Fibroblast of skin of left biceps (primary cell): ENCODE measurements around the gene CENPP.
A peak's percentile ranks its signal among the peaks of the same experiment; 100 is the strongest.

Source experiments
- DNase-seq, 2 experiments: peaks; one replicate each; pipeline ENCODE4 v3.0.0-alpha.2; 2013; ENCODE audit warnings: low read depth in 2 of 2

Gene CENPP

GRCh38 chr9:92480291-92480771 is 154.6 kb downstream of the CENPP start:
- no peak for DNase-seq

DNA sequence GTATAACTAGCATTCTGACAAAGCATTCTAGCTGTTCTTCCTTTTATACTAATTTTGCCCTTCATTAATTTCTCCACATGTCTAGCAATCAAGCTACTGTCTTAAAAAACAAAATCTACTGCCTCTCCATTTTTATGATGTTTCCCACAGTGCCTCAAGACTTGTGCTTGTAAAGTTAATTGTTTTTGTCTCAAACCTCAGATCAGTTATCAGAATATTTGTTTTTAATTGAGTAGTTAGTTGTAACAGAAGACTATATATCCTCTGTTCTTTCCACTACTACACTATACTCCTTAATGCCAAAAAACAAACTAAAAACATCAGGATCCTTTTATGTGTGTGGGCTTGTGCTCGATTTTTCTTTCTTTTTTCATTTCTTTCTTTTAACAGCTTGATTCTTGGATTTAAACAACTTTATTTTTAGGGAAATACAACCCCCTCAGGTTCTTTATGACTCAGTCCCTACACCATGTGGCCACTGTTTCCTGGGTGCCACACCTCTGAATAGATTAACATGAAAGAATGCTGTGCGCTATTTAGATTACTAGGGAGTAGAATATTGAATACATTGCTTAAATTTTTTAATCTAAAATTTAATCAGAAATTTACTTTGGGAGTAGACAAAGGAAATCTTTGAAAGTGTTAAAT is 155.4 kb downstream of the CENPP start:
- DNase-seq = no peak

DNA sequence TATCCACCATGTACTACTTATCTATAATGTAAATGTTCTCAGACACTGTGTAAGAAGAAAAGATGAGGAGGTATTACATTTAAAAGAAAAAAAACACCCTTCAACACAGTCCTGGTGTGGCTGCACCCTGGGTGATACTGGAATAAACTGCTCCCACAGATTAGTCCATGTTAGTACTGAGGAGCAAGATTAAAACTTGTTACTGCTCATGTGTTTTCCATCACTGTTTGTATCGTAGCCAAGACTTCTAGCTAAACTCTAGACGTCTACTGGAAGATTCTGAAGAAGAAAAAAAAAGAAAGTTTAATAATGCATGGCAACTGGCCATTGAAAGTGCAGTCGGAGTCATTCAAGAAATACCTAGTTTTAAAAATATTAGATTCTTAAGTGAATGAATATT is 156.6 kb downstream of the CENPP start, which contains the start of gene ASPN:
Gene ASPN (minus strand): TSS at position 178 of the 400 bp plus-strand sequence.
- peak; percentile 77 to 83 for DNase-seq

- no peak for DNase-seq
These were observed 157.1 kb downstream of the CENPP start for GRCh38 chr9:92482805-92483204.

- no peak for DNase-seq
These were observed 158.1 kb downstream of the CENPP start for GRCh38 chr9:92483627-92484545.

- no peak for DNase-seq
These were observed 158.8 kb downstream of the CENPP start for GRCh38 chr9:92484563-92484962.

DNA sequence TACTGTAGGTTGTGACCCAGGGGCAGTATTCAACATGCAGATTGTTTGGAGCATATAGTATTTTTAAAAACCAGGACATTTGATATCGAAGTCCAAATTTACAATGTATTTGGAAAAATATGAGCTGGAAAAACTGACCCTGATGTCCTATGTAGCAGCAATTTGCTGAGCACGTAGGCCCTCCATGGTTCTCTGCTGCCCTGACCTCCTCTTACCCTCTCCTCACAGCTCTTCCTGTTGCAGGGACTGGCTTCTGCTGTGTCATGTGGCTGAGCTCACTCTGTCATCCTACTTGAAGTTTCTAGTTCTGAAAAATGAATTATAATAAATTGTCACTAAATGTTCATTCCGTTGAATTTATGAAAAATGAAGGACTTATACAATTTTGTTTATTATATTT is 160.6 kb downstream of the CENPP start:
- DNase-seq = no peak

DNA sequence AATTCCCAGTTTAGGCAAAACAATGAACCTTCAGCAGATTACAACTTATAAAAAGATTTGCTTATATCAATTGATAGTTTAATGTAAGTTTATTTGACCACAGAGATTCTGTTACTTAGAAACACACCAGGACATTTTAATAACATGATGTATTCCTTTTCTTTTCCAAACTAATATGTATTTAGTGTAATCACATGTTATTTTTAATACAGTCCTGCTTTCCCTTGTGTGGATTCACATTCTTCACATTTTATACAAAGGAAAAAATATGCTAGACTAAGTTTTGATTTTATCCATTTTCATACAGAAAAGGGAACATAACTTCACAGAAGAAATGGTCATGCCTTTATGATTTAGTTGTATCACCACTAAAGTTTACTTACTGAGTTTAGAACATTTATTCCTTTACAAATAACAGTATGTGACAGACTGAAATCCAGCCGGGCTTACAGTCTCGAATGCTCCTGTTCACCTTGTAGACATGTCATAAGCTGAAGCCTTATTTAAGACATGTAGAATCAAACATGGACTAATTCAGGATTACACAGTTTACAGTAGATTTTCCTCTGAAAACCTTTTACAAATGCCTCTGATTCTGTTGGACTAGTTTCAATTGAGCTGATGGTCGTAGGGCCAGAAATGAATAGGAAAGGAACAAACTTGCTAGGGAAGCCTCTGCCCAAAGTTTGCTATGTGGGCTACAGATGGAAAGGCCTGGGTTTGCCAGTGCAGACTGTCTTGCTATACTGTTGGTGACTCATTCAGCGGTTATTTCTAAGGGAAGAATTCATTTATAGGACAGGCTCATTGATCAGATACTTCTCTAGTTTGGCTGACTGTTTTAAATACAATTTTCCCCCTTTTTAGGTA is 163.2 kb downstream of the CENPP start:
- DNase-seq = no peak

GRCh38 chr9:92492781-92493401 is 167.1 kb downstream of the CENPP start:
- no peak for DNase-seq

DNA sequence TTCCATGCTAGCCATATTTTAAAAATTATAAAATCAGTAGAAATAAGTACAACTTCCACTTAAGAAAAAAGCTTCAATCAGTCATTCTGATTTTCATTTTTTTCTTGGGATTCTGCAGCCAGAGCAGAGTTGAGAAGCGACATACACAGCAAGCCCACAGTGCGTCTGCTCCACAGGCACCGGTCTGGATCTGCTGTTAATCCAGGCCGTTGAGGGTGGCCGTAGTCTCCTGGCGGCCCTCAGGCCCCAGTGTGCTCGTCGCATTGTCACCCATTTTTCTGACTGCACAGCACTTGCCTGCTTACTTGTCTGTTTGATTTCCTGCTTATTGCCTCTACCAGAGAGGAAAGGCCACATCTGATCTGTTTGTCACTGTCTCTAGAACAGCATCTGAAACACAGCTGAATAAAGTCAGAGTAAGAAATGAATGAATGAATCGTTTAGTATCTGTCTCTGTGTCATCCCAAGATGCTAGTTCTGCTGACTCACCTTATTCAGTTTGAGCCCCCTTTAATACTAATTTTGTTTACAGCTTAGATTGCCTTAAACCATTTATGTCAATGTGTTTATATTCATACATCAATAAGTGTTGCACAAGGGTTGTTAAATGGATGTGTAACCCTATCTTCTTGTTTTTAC is 168.1 kb downstream of the CENPP start:
- no peak for DNase-seq

DNA sequence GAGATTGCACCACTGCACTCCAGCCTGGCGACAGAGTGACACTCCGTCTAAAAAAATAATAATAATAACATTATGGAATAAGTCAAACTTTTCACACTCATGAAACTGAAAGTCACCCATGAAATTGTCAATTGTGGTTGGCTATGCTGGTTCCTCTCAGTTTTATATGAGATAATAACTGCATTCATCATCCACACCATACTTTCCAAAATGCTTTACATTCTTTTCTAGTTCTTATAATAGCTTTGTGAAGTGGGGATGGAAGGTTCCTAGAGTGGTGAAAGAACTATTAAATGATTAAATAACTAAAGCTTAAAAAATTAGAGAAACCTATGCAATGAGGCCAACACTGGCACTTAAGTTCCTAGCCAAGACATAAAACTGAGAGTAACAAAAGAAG is 169.1 kb downstream of the CENPP start:
- DNase-seq = peak in 1 of 2 experiments; percentile 29

- peak; percentile 24 for DNase-seq
These were observed 170.8 kb downstream of the CENPP start for GRCh38 chr9:92496396-92497176.

DNA sequence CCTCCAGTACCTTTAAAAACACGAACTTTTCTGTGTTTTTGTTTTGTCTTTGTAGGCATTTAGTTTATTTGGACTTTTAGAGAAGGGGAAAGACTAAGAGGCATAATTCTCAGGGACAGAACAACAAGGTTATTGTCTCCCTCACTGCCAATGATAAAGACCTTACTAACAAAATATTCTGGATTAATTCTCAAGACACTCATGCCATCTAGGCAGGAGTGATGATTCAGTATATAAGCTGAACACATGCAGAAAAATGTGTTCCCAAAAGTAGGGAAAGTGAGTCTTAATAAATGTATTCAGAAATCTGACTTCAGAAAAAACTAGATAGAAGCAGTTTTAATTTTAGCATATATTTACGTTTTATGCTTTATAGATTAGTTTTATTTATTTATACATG is 173.9 kb downstream of the CENPP start:
- DNase-seq = no peak

DNA sequence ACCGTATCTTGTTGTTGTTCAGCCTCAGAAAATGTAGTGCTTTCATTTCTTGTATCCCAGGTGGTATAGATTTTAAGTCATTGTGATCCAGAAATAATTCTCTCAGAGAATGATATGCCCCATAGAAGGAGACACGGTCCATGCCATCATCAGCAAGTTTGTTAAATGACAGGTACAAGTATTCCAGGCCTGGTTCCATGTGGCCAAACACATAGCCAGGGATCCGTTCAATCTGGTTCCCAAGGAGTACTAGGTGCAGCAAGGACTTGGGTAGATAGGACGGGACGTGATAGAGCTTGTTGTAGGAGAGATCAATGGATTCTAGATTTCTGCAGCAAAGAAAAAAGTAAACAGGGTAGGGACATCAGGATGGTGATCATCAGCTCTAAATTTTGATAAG is 175.0 kb downstream of the CENPP start:
- DNase-seq = no peak

- DNase-seq = no peak
These were observed 176.1 kb downstream of the CENPP start for GRCh38 chr9:92501671-92502393.

DNA sequence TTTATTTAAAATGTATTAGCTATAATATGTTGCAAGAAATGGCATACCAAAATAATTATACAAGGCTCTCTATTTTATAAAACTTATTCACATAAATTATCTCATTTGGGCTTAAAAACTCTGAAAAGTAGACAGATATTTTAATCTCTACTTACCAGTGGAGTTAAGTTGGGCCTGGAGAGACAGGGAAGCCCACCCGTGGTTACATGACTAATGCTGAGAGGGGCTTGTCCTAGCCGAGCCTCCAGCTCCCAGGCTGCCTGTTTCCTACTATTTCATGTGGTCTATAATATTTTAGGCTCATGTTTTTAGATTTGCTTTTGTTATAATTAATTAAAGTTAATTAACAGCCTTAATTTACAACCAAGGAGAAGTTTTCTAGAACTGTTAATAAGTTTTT is 177.4 kb downstream of the CENPP start:
- DNase-seq = no peak

- no peak for DNase-seq
These were observed 179.1 kb downstream of the CENPP start for GRCh38 chr9:92504881-92505280.

GRCh38 chr9:92506184-92506857 is 180.6 kb downstream of the CENPP start:
- DNase-seq = peak; percentile 88 to 89

- DNase-seq = no peak
These were observed 181.3 kb downstream of the CENPP start for GRCh38 chr9:92507005-92507404.
